GM10248 (cell line): Measurements from ENCODE around the gene LRPAP1.

Experiments
- CTCF ChIA-PET: fragments of 300-600 bp; sonication (Branson Sonifier 250); formaldehyde crosslinking; extraction: SDS; loops from one replicate; lab custom pipeline; 2021; ENCODE audit warnings: antibody characterized with exemption; lab: Yijun Ruan, JAX
- POLR2A ChIA-PET: fragments of 350-650 bp; sonication (Branson Sonifier 250); formaldehyde crosslinking; extraction: SDS; loops from one replicate; lab custom pipeline; 2020; ENCODE audit warnings: antibody characterized with exemption; lab: Yijun Ruan, JAX
- DNase-seq: peaks from one replicate; pipeline ENCODE4 v3.0.0; 2012; ENCODE audit errors: extremely low spot score
- TF ChIP-seq, protein P1 (sequence below): IDR thresholded peaks from 2 replicates; pipeline ENCODE4 v1.5.1; 2012; ENCODE audit warnings: mild to moderate bottlenecking, low read depth; ENCODE audit errors: extremely low read depth, missing control alignments, control extremely low read depth

The LRPAP1 gene

DNA sequence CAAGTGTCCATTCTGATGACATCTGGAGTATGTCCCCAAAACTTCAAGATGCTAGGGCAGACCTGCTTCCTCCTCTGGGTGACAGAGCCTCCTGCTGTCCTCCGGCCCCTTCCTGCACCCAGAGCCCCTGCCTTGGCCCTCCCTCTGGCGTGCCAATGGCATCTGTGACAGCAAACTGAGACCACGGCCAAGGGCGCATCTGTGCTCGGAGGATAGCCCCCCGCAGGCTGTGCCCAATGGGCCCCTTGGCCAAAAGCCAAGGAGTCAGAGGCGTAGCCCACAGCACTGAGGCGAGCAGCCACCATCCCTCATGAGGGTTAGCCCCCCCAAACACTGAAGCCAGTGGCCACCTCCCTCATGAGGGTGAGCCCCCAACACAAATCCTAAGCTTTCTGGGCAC is 7.9 kb downstream of the LRPAP1 start:
- ChIA-PET POLR2A (no interaction called here), CTCF (no interaction called here)
- TF ChIP-seq, protein P1, sequence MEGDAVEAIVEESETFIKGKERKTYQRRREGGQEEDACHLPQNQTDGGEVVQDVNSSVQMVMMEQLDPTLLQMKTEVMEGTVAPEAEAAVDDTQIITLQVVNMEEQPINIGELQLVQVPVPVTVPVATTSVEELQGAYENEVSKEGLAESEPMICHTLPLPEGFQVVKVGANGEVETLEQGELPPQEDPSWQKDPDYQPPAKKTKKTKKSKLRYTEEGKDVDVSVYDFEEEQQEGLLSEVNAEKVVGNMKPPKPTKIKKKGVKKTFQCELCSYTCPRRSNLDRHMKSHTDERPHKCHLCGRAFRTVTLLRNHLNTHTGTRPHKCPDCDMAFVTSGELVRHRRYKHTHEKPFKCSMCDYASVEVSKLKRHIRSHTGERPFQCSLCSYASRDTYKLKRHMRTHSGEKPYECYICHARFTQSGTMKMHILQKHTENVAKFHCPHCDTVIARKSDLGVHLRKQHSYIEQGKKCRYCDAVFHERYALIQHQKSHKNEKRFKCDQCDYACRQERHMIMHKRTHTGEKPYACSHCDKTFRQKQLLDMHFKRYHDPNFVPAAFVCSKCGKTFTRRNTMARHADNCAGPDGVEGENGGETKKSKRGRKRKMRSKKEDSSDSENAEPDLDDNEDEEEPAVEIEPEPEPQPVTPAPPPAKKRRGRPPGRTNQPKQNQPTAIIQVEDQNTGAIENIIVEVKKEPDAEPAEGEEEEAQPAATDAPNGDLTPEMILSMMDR = no peak
- DNase-seq = no peak

DNA sequence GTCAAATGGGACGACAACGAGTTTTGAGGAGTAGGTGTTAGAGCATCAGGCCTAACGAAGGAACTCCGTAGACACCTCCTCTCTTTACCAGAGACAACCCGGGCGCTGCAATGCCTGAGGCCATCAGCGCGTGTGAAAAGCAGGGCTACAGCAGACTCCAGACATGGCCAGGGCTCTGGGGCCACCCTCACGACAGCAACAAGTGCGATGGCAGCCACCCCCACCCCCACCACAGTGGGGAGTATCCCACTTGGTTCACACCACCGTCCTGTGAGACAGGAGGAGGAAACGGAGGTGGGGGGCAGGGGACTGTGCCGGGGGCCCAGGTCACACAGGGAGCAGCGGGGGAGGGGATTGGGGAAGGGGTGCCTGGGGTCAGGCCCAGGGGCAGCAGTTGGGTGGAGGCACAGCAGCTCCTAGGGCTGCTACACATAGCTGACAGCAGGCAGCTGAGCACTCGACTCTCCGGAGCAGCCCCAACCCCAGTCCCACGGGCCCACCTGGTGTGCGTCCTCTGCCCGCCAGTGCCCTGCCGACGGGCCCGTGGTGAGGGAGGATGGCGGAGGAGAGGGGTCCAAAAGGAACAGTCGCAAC is 8.5 kb downstream of the LRPAP1 start:
- TF ChIP-seq, protein P1 = no peak
- CTCF ChIA-PET = interaction anchor here (1.6 kb wide), 1 partner anchor 43 kb away, joined by 3 read pairs; no protein-coding TSS in a partner anchor
- POLR2A ChIA-PET = no interaction called here
- DNase-seq = no peak

DNA sequence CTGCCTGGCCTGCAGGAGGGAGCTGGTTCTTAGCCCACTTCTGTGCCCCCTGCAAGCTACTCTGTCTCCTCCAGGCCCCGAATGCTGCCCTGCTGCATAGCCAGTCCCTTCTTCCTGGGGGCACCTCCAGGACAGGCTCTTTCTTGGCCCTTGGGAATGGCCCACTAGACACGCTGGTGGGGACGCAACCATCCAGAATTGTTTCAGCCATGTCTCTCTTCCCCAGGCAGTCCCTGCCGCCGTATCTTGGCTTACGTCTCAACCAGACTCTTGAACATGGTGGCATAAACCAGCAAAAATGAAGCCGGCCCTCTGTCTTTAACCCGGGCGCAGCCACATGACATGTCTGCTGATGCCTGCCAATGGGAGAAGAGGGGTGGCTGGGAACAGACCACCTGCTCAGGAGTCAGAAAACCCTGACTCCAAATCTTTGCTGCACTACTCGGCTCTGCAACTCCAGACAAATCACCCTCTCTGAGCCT is 9.0 kb downstream of the LRPAP1 start:
- DNase-seq = no peak
- CTCF ChIA-PET = interaction anchor here (1.6 kb wide), 1 partner anchor 42 kb away, joined by 3 read pairs; no protein-coding TSS in a partner anchor
- POLR2A ChIA-PET = no interaction called here

DNA sequence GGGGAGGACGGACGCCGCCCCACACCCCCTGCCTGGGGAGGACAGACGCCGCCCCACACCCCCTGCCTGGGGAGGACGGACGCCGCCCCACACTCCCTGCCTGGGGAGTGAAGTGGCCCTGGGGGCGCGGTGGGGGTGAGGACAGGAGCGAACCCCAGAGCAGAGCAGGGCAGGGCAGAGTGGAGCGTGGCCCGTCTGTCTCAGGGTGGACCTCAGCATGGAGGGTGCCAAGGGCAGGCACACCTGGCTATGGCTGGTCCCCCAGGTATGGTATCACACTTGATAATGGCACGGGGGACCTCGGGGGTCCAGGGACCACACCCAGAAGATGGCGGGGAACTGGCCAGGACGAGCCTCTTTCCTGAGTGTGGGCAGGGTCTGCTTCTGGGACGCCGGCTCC is 9.6 kb downstream of the LRPAP1 start:
- TF ChIP-seq, protein P1 = no peak
- DNase-seq = no peak
- ChIA-PET POLR2A (no interaction called here), CTCF (interaction anchor here (1.6 kb wide), 1 partner anchor 42 kb away, joined by 3 read pairs; no protein-coding TSS in a partner anchor)

More for the DNA sequence above, 9.0 kb downstream of the LRPAP1 start:
- TF ChIP-seq, protein P1 = no peak

DNA sequence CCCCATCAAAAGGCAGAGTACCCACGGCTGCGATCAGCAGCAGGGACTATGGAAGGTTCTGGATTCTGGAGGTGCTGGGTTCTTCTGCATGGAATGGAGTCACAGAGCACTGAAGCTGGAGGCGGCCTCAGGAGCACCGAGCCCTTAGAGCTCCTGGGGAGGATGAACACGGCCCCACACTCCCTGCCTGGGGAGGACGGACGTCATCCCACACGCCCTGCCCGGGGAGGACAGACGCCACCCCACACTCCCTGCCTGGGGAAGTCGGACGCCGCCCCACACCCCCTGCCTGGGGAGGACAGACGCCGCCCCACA is 9.9 kb downstream of the LRPAP1 start:
- TF ChIP-seq, protein P1 = no peak
- ChIA-PET POLR2A (no interaction called here), CTCF (interaction anchor here (1.6 kb wide), 1 partner anchor 41 kb away, joined by 3 read pairs; no protein-coding TSS in a partner anchor)
- DNase-seq = no peak

DNA sequence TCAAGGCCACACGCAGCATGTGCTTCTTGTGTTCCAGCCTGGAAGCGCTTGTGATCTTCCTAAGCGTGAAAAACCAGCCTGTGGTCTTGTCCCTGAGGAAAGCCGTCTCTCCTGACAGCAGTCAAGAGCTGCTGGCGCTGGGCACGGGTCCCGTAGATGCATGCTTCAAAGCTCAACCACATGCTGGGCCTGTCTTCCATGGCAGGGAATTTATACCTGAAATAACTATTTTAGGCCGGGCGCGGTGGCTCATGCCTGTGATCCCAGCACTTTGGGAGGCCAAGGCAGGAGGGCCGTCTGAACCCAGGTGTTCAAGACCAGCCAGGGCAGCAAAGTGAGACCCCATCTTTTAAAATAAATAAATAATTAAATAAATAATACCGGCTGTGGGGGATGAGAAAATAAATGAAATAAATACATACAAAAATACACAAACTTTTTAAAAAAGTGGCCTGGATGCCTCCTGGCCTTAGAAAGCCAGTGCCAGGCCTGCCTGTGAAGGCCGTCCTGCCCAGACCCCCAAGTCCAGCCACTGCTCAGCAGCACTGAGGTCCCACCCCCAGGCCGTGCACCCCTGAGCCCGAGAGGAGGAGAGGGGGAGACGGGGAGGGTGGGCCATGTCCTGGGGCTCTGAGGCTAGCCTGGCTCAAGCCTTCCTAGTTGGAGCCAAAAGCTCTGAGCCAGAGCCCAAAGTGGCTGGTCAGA is 10.4 kb downstream of the LRPAP1 start:
- ChIA-PET POLR2A (no interaction called here), CTCF (interaction anchor here (1.6 kb wide), 1 partner anchor 41 kb away, joined by 3 read pairs; no protein-coding TSS in a partner anchor)
- TF ChIP-seq, protein P1 = no peak
- no peak for DNase-seq
